ENCODE results near the gene TBC1D32. TPM values are rescaled to one million over a fixed set of nuclear protein-coding genes. Genes with fewer than 3 reads are reported as not detected.
A peak's percentile ranks its signal among the peaks of the same experiment; 100 is the strongest.
"Not testable (repeated sequence)": the region's sequence is repeated elsewhere in the genome, so short reads cannot be mapped to it uniquely, and the experiment has no call there.

TBC1D32 gene
- polyA plus RNA-seq, 1 experiment, result 6.3 TPM

- peak; percentile 24 for DNase-seq (ENCODE audit: low read depth, low spot score)
- Histone ChIP-seq H3K27me3 (ENCODE audit: control insufficient read depth, insufficient read depth, low read length) (no peaks in the 10 kb centered on the region), H3K27ac (ENCODE audit: low read depth, low read length) (no peak overlapping the region), H3K9me3 (ENCODE audit: control insufficient read depth, insufficient read depth, low read length) (no peaks in the 10 kb centered on the region), H3K4me3 (ENCODE audit: low read depth, low read length) (no peak overlapping the region)
- ChIA-PET CTCF (interaction anchor here (0.6 to 4.5 kb wide), 22 partner anchors 11 to 1906 kb away, joined by 3 to 60 read pairs (median 4); no protein-coding TSS in a partner anchor), POLR2A (no interaction called here)
- TF ChIP-seq CTCF (IDR thresholded peaks at IDR 0.05; ENCODE audit: low read depth, low read length), result peak; percentile 82
Observed at GRCh38 chr6:121055572-121056163, 278.6 kb downstream of the TBC1D32 start.

GRCh38 chr6:121048593-121048992 is 285.7 kb downstream of the TBC1D32 start:
- POLR2A ChIA-PET; H3K27me3 ChIP-seq (ENCODE audit: control insufficient read depth, insufficient read depth, low read length); CTCF ChIA-PET; H3K9me3 ChIP-seq (ENCODE audit: control insufficient read depth, insufficient read depth, low read length); H3K4me3 ChIP-seq (ENCODE audit: low read depth, low read length); H3K27ac ChIP-seq (ENCODE audit: low read depth, low read length); DNase-seq (ENCODE audit: low read depth, low spot score): not testable (repeated sequence)

GRCh38 chr6:121044905-121045304 is 289.4 kb downstream of the TBC1D32 start:
- DNase-seq (ENCODE audit: low read depth, low spot score); H3K9me3 ChIP-seq (ENCODE audit: control insufficient read depth, insufficient read depth, low read length); POLR2A ChIA-PET; H3K27ac ChIP-seq (ENCODE audit: low read depth, low read length); H3K4me3 ChIP-seq (ENCODE audit: low read depth, low read length); H3K27me3 ChIP-seq (ENCODE audit: control insufficient read depth, insufficient read depth, low read length): not testable (repeated sequence)
- CTCF ChIA-PET, result interaction anchor here (2.3 kb wide), 1 partner anchor 11 kb away, joined by 10 read pairs; no protein-coding TSS in a partner anchor

- H3K27me3 ChIP-seq (ENCODE audit: control insufficient read depth, insufficient read depth, low read length); DNase-seq (ENCODE audit: low read depth, low spot score); H3K9me3 ChIP-seq (ENCODE audit: control insufficient read depth, insufficient read depth, low read length); POLR2A ChIA-PET; H3K4me3 ChIP-seq (ENCODE audit: low read depth, low read length); H3K27ac ChIP-seq (ENCODE audit: low read depth, low read length): not testable (repeated sequence)
- CTCF ChIA-PET, result interaction anchor here (2.3 kb wide), 1 partner anchor 12 kb away, joined by 10 read pairs; no protein-coding TSS in a partner anchor
Observed at GRCh38 chr6:121043706-121044105, 290.6 kb downstream of the TBC1D32 start.

- CTCF ChIA-PET, result interaction anchor here (2.3 kb wide), 1 partner anchor 12 kb away, joined by 10 read pairs; no protein-coding TSS in a partner anchor
- DNase-seq (ENCODE audit: low read depth, low spot score); H3K4me3 ChIP-seq (ENCODE audit: low read depth, low read length); POLR2A ChIA-PET; H3K9me3 ChIP-seq (ENCODE audit: control insufficient read depth, insufficient read depth, low read length); H3K27ac ChIP-seq (ENCODE audit: low read depth, low read length); H3K27me3 ChIP-seq (ENCODE audit: control insufficient read depth, insufficient read depth, low read length): not testable (repeated sequence)
Observed at GRCh38 chr6:121043211-121043610, 291.1 kb downstream of the TBC1D32 start.

- DNase-seq (ENCODE audit: low read depth, low spot score), result no peak
- TF ChIP-seq CTCF (IDR thresholded peaks at IDR 0.05; ENCODE audit: low read depth, low read length), result no peak
- CTCF ChIA-PET, result no interaction called here
- H3K27me3 ChIP-seq (ENCODE audit: control insufficient read depth, insufficient read depth, low read length), result no peaks in the 10 kb centered on the region
- no peak overlapping the region for H3K4me3 ChIP-seq (ENCODE audit: low read depth, low read length)
- POLR2A ChIA-PET, result no interaction called here
- H3K9me3 ChIP-seq (ENCODE audit: control insufficient read depth, insufficient read depth, low read length), result no peaks in the 10 kb centered on the region; the same call in 1 of the 2 replicates
- no peak overlapping the region for H3K27ac ChIP-seq (ENCODE audit: low read depth, low read length)
Observed at GRCh38 chr6:121042766-121043165, 291.5 kb downstream of the TBC1D32 start.

GRCh38 chr6:121040831-121041230 is 293.4 kb downstream of the TBC1D32 start:
- Histone ChIP-seq H3K27ac (ENCODE audit: low read depth, low read length) (no peak overlapping the region), H3K27me3 (ENCODE audit: control insufficient read depth, insufficient read depth, low read length) (no peaks in the 10 kb centered on the region), H3K9me3 (ENCODE audit: control insufficient read depth, insufficient read depth, low read length) (no peaks in the 10 kb centered on the region; the same call in 1 of the 2 replicates), H3K4me3 (ENCODE audit: low read depth, low read length) (no peak overlapping the region)
- ChIA-PET POLR2A (no interaction called here), CTCF (no interaction called here)
- TF ChIP-seq CTCF (IDR thresholded peaks at IDR 0.05; ENCODE audit: low read depth, low read length), result no peak
- no peak for DNase-seq (ENCODE audit: low read depth, low spot score)
